Right ventricle myocardium superior (tissue), 1 donor: ENCODE results near the gene LTBP2. TPM values are rescaled to one million over a fixed set of nuclear protein-coding genes. Genes with fewer than 3 reads are reported as not detected.

Experiments used
- ATAC-seq: fragments of 200-7000 bp; cut with Tn5 transposase; one replicate; pipeline ENCODE4 v1.9.1; 2020; ENCODE audit warnings: mild to moderate bottlenecking; ENCODE audit not compliant: poor library complexity
- DNase-seq: peaks from one replicate; pipeline ENCODE4 v3.0.0-alpha.2; 2020
- intact Hi-C: fragments of 100-400 bp; cut with DNase I; formaldehyde crosslinking; loops from one replicate; pipeline ENCODE4 v1.11.2; 2022
- total RNA-seq: library from RNA; stranded (reverse); fragmentation: NEBNext Ultra II Directional; extraction: Animal tissue kit (Norgen Biotek cat#: 25700); gene quantifications from one replicate; pipeline ENCODE4 v1.2.1, GENCODE V29; 2021
- donor health status: DM: no; HTN: yes; CAD: no; lungs with severe emphysema.

The LTBP2 gene
- total RNA-seq, 1 donor from 2014 or later = 11.9 TPM

GRCh38 chr14:74596741-74597450 is 15.1 kb downstream of the LTBP2 start:
- intact Hi-C loops = no loop called here
- ATAC-seq (no peak), DNase-seq (peak; percentile 41)

GRCh38 chr14:74595006-74595735 is 16.9 kb downstream of the LTBP2 start:
- ATAC-seq = peak; percentile 56
- intact Hi-C loops = no loop called here
- peak; percentile 87 for DNase-seq

GRCh38 chr14:74594606-74595005 is 17.4 kb downstream of the LTBP2 start:
- no peak for DNase-seq

GRCh38 chr14:74594029-74594428 is 18.0 kb downstream of the LTBP2 start:
- peak; percentile 39 for DNase-seq
- intact Hi-C loops = no loop called here
- no peak for ATAC-seq

More at GRCh38 chr14:74594606-74595005, 17.4 kb downstream of the LTBP2 start:
- no peak for ATAC-seq
- intact Hi-C loops = no loop called here

GRCh38 chr14:74593241-74593953 is 18.6 kb downstream of the LTBP2 start:
- intact Hi-C loops = no loop called here
- ATAC-seq = peak; percentile 37
- DNase-seq = peak; percentile 37

GRCh38 chr14:74592476-74593201 is 19.4 kb downstream of the LTBP2 start:
- intact Hi-C loops = no loop called here
- ATAC-seq = peak; percentile 25

GRCh38 chr14:74591899-74592298 is 20.1 kb downstream of the LTBP2 start:
- DNase-seq (peak; percentile 50), ATAC-seq (peak; percentile 33)
- intact Hi-C loops = no loop called here

More at GRCh38 chr14:74592476-74593201, 19.4 kb downstream of the LTBP2 start:
- peak; percentile 45 for DNase-seq

GRCh38 chr14:74591394-74591793 is 20.6 kb downstream of the LTBP2 start:
- no peak for DNase-seq
- intact Hi-C loops = no loop called here
- ATAC-seq = no peak

- ATAC-seq (no peak), DNase-seq (peak; percentile 55)
- intact Hi-C loops = no loop called here
These were observed 22.7 kb downstream of the LTBP2 start for GRCh38 chr14:74589291-74589879.

GRCh38 chr14:74587363-74587707 is 24.7 kb downstream of the LTBP2 start:
- ATAC-seq (no peak), DNase-seq (peak; percentile 18)
- intact Hi-C loops = no loop called here

- ATAC-seq = no peak
- intact Hi-C loops = no loop called here
- DNase-seq = peak; percentile 12
These were observed 25.2 kb downstream of the LTBP2 start for GRCh38 chr14:74586681-74587362.

- ATAC-seq = no peak
- intact Hi-C loops = no loop called here
- no peak for DNase-seq
These were observed 26.4 kb downstream of the LTBP2 start for GRCh38 chr14:74585406-74586335.

- DNase-seq = no peak
- ATAC-seq = no peak
- intact Hi-C loops = no loop called here
These were observed 27.1 kb downstream of the LTBP2 start for GRCh38 chr14:74584951-74585350.

GRCh38 chr14:74583689-74584434 is 28.2 kb downstream of the LTBP2 start:
- intact Hi-C loops = no loop called here
- ATAC-seq (peak; percentile 3), DNase-seq (peak; percentile 24)

- ATAC-seq (peak; percentile 84), DNase-seq (peak; percentile 72)
- intact Hi-C loops = no loop called here
These were observed 29.0 kb downstream of the LTBP2 start for GRCh38 chr14:74582910-74583581.

GRCh38 chr14:74580275-74580672 is 31.8 kb downstream of the LTBP2 start:
- DNase-seq = no peak
- intact Hi-C loops = no loop called here
- ATAC-seq = no peak
